Stomach (tissue), 4 donors: ENCODE data around the gene EHD1.

ENCODE experiments used
- EP300 ChIP-seq: sonication (generic); formaldehyde crosslinking; IDR thresholded peaks from one replicate; pipeline ENCODE4 v1.6.1; 2017; ENCODE audit warnings: antibody characterized with exemption
- POLR2A ChIP-seq, 4 donors: fragments of 450-650 bp; IDR thresholded peaks; one replicate each; pipeline ENCODE4 v1.6.1; 2016; ENCODE audit warnings: antibody characterized with exemption in 4 of 4, control low read depth in 2 of 4, mild to moderate bottlenecking in 1 of 4, moderate library complexity in 1 of 4
- POLR2AphosphoS5 ChIP-seq, 3 donors: sonication (generic); formaldehyde crosslinking; IDR thresholded peaks; one replicate each; pipeline ENCODE4 v1.6.1; 2016; ENCODE audit warnings: antibody characterized with exemption in 3 of 3
- TF ChIP-seq, protein P1 (sequence below), 7 experiments: fragments of 450-650 bp in 4 of 7; fragments of 200-600 bp in 3 of 7; sonication (generic) in 3 of 7; IDR thresholded peaks; one replicate each; pipeline ENCODE4 v1.5.1; 2016 to 2019; ENCODE audit warnings: antibody characterized with exemption in 7 of 7, control low read depth in 2 of 7, mild to moderate bottlenecking in 1 of 7

GRCh38 chr11:64804346-64805210 is 73.8 kb downstream of the EHD1 start:
- TF ChIP-seq, protein P1, sequence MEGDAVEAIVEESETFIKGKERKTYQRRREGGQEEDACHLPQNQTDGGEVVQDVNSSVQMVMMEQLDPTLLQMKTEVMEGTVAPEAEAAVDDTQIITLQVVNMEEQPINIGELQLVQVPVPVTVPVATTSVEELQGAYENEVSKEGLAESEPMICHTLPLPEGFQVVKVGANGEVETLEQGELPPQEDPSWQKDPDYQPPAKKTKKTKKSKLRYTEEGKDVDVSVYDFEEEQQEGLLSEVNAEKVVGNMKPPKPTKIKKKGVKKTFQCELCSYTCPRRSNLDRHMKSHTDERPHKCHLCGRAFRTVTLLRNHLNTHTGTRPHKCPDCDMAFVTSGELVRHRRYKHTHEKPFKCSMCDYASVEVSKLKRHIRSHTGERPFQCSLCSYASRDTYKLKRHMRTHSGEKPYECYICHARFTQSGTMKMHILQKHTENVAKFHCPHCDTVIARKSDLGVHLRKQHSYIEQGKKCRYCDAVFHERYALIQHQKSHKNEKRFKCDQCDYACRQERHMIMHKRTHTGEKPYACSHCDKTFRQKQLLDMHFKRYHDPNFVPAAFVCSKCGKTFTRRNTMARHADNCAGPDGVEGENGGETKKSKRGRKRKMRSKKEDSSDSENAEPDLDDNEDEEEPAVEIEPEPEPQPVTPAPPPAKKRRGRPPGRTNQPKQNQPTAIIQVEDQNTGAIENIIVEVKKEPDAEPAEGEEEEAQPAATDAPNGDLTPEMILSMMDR (IDR thresholded peaks at IDR 0.05): no peak
- TF ChIP-seq POLR2AphosphoS5 (IDR thresholded peaks at IDR 0.05): no peak
- TF ChIP-seq POLR2A (IDR thresholded peaks at IDR 0.05): no peak
- no peak for TF ChIP-seq EP300
